HG02973 (cell line): ENCODE measurements around the gene CLDN20.
"Not testable (repeated sequence)": the region's sequence is repeated elsewhere in the genome, so short reads cannot be mapped to it uniquely, and the experiment has no call there.

ENCODE experiments used
- ATAC-seq: cut with Tn5 transposase; IDR thresholded peaks from one replicate; pipeline ENCODE4 v1.9.1; 2021; ENCODE audit warnings: moderate library complexity; ENCODE audit not compliant: unreplicated experiment

CLDN20 gene

DNA sequence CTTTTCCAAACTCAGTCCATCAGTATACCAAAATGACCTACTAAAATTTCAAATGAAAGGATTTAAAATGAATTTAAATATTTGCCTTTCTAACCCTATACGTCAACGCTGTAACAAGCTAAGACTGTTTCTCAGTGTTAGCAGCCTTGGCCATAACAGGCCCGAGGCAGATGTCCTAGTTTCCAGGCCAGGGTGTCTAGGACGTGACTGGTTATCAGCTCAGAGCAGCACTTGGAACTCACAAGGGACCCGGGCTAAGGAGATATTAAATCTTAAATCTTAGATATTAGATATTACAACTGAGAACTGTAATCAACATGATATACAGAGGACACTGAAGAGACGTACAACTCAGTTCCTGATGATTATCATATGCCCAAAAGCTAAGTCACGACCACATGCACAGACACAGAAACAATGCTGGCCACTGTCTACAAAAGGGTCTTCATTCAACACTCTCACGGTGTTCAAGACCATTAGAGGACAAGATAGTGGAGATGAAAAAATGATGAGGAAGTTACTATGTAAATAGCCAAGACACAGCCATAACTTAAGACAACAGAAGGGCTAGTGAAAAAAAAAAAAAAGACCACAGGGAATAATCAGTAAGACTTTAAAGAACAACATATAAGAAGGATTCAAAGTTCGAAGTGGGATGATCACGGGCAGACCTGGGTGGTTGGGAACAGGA is at the start of gene CLDN20:
Gene CLDN20, plus strand, starts transcription at position 641 of the 691 bp plus-strand sequence. CDS start 11,707 bp downstream, outside the sequence.
- no peak for ATAC-seq

DNA sequence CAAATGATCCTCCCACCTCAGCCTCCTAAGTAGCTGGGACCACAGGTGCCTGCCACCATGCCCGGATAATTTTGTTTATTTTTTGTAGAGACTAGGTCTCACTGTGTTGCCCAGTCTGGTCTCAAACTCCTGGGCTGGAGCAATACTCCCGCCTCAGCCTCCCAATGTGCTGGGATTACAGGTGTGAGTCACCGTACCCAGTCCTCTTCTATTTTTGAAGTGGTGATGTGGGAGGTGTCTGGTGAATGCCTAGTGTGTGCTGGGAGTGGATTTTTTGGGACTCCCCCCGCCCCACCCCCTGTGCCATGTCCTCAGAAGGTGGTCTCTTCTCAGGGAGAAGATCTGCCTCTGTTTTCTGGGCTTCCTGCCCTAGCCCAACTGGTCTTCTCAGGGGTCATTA is 47.9 kb upstream of the CLDN20 start:
- ATAC-seq = no peak

DNA sequence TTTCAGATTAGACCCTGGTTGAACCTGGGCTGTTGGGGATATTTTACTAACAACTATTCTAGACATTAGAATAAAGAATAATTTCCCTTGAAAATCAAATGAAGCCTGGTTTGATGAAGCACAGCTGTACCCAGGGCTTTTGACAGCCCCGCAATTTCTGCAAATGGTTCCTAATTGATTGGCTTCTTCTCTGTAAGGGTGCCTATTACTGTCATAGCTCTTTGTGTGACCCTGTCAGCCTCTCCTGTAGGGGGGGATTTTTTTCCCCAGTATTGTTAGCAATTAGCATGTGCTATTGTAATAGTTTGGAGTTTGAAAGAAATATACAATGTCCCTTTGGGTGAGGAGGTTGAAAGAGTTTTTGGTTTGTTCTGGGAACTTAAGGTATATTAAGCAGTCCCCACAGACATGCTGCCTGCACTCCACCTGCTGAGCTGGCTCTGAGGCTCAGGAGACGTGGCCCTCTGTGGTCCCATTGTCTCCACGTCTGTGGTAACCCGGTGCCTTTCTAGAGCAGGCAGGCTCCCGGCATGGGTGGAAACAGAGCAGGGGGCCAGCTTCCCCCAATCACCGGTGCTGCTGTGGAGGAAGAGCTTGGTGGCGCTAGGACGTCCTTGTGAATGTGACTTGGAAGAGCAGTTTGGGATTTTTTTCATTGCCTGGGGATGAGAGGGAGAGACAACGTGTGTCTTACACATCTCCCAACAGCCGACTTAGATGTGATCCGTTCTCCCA is 47.3 kb upstream of the CLDN20 start:
- no peak for ATAC-seq

GRCh38 chr6:155218711-155219110 is 45.1 kb upstream of the CLDN20 start:
- ATAC-seq = not testable (repeated sequence)

DNA sequence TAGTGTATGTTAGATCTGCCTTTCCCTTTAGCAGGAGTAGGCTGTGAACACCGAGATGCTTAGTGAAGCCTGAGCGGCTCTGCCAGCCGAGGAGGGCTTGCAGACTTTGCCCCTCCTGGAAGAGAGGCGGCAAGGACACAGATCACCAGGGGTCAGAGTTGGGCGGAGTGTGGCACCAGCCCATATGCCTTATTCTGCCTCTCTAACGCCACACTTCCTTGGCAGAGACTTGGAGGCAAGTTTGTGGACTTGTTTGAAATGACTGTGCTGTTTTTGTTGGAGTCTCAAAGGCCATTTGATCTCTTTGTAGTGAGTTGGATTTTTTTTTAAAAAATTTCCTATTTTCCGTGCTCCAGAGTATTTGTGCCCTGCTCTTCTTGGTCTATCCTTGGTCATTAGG is 44.5 kb upstream of the CLDN20 start:
- ATAC-seq = no peak

- ATAC-seq = no peak
Measured at GRCh38 chr6:155219858-155220301, 43.9 kb upstream of the CLDN20 start.

- no peak for ATAC-seq
Measured at GRCh38 chr6:155221086-155221485, 42.7 kb upstream of the CLDN20 start.

DNA sequence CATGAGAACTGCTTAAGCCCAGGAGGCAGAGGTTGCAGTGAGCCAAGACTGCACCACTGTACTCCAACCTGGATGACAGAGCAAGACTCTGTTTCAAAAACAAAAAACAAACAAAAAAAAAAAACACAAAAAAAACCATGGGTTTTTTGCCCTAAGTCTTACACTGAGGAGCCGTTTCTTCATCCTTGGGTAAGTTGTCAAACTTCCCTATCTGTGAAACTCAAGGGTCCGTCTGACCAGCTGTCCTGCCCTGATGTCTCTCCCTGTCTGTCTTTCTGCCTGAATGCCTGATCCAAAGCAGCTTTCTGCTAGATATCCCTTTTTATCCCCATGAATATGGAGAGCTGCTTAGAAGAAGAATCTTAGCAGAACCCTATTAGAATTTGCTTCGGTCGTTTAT is 41.3 kb upstream of the CLDN20 start:
- ATAC-seq = no peak

- ATAC-seq = peak; percentile 98
Measured at GRCh38 chr6:155223646-155224451, 40.0 kb upstream of the CLDN20 start.

GRCh38 chr6:155224618-155225017 is 39.2 kb upstream of the CLDN20 start:
- no peak for ATAC-seq

GRCh38 chr6:155227046-155227445 is 36.8 kb upstream of the CLDN20 start:
- ATAC-seq = no peak

DNA sequence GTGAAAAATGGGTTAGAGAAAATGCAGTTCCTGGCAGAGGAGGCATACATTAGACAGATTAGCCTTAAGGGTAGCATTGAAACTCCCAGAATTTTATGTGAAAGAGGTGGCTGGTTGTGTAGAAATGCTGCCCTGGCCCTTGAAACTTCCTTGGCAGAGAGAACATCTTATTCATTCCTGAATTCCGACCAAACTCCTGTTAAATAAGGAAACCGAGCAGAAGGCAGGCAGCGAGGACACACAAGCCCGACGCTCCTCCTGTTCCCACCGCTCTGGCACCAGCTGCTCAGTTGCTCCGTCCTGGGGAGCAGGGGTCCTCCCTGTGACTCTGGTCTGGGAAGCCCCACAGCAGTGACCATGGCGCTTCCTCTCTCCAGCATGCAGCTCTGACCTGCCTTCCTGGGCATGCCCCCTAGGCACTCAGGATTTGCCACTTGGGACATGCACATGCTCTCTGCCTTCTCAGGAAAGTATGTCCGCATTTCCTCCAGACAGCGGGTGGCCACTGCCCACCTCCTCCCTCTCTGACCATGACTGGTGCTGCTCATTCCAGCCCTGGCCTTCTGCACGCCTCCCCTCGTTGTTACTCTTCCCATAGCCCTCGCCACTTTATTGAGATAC is 35.2 kb upstream of the CLDN20 start:
- no peak for ATAC-seq

- not testable (repeated sequence) for ATAC-seq
Measured at GRCh38 chr6:155230975-155231374, 32.8 kb upstream of the CLDN20 start.

DNA sequence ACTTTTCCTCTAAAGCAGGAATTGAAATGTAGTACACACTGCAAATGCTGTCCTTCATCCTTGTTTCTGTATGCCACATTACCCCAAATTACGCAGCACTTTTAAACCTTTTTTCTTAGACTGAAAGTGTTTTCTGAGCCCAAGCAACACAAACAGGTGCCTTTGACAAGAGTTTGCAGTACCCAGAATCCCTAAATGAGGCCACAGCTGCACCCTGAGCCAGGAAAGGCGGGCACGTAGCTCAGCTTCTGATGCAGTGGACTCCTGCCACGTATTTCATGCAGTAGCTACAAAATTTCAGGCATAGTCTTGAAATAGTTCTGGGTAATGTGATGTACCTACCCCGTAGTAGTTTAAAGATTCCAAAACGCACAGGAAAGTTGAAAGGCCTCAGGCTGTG is 31.0 kb upstream of the CLDN20 start:
- no peak for ATAC-seq

DNA sequence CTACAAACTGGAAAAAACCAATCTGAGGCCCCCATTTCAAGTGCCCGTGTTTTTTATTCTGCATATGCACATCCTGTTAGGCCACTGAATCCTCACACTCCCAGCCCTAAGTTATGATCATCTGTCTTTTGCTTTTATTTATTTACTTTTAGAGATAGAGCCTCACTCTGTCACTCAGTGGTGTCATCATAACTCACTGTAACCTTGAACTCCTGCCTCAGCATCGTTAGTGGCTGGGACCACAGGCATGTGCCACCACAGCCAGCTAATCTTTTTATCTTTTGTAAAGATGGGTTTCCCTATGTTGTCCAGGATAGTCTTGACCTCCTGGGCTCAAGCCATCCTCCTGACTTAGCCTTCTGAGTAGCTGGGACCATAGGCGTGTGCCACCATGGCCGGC is 29.6 kb upstream of the CLDN20 start:
- no peak for ATAC-seq

GRCh38 chr6:155234687-155235086 is 29.1 kb upstream of the CLDN20 start:
- ATAC-seq = no peak

- ATAC-seq = no peak
Measured at GRCh38 chr6:155235087-155235486, 28.7 kb upstream of the CLDN20 start.

GRCh38 chr6:155237613-155238012 is 26.2 kb upstream of the CLDN20 start:
- ATAC-seq = no peak

GRCh38 chr6:155240905-155241600 is 22.8 kb upstream of the CLDN20 start:
- no peak for ATAC-seq

GRCh38 chr6:155241966-155242365 is 21.8 kb upstream of the CLDN20 start:
- no peak for ATAC-seq

DNA sequence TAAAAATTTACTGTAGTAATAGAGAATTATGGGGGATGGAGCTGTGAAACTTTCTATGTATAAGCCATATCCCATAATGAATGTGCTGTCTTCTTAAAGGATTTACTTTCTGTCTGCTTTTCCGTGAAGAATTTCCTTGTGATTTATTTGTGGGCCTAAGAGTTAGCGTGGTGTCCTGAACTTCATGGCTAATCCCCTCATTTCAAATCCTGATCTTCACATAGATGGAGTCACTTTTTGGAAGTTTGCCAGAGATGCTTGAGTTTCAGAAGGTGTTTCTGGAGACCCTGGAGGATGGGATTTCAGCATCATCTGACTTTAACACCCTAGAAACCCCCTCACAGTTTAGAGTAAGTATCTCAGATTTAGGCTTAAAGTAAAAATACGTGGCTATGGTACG is 19.4 kb upstream of the CLDN20 start:
- no peak for ATAC-seq
